GM19324 (cell line): ENCODE results near the gene TWSG1.
"Not testable (repeated sequence)": the region's sequence is repeated elsewhere in the genome, so short reads cannot be mapped to it uniquely, and the experiment has no call there.

ENCODE experiments used
- ATAC-seq: cut with Tn5 transposase; IDR thresholded peaks from one replicate; pipeline ENCODE4 v1.9.1; 2021; ENCODE audit warnings: mild to moderate bottlenecking, moderate library complexity; ENCODE audit not compliant: unreplicated experiment, low FRiP score

The TWSG1 gene

GRCh38 chr18:9449600-9450414 lies 115.2 kb downstream of the TWSG1 start:
- ATAC-seq: no peak

GRCh38 chr18:9450920-9451319 lies 116.3 kb downstream of the TWSG1 start:
- ATAC-seq: not testable (repeated sequence)
